Activated T-cell treated with anti-CD3 and anti-CD28 coated beads for 48 hours (primary cell): ENCODE data around the gene CCNL1.
"Not testable (repeated sequence)": the region's sequence is repeated elsewhere in the genome, so short reads cannot be mapped to it uniquely, and the experiment has no call there.

Experiments
- DNase-seq: peaks from one replicate; pipeline ENCODE4 v3.0.0-alpha.2; 2020; ENCODE audit warnings: low read depth

The CCNL1 gene

DNA sequence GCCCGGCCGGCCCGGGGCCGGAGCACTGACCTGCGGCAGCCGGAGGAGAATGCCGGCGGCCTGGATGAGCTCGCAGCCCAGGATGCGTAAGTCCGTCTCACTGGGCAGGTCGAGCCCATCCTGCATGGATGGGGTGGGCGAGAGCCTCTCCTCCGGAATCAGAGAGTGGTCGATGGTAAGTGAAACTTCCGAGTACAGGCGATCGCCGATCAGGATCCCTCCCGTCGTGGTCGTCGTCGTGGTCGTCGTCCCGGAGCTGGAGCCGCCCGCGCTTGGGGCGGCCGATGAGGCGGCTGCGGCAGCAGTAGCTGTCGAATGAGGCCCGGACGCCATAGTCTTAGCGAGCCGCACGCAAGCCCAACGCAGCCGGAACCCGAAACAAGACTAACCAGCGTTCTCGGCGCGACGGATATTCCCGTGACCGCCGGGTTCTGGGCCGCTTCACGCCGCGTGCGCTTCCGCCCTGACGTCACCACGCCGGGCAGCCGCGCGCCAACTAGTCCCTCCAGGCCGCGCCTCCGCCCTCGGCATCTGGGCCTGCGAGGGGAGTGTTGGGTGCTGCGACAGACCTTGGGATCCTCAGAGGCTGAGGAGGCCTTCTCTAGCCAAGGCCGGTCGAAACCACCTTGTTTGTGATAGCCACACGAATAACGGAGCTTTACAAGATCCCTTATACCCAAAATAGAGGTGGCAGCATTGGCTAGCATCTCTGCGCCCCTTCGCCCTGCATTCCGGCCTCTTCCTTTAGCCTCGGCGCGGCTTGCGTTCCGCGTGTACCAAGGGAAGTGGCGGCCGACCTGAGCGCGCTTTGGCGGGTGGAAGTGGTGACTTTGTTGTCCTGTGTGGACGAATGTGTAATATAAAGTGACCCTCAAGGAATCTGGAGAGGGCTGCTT, at the start of gene CCNL1:
CCNL1 (minus strand) TSS at position 386 of the 896 bp plus-strand sequence; CDS start at position 333, 53 bp downstream.
- peak; percentile 96 for DNase-seq

GRCh38 chr3:157204880-157205279, 44.9 kb upstream of the CCNL1 start:
- no peak for DNase-seq

GRCh38 chr3:157204431-157204830, 44.5 kb upstream of the CCNL1 start:
- DNase-seq: no peak

GRCh38 chr3:157201648-157202278, 41.8 kb upstream of the CCNL1 start:
- DNase-seq: no peak

DNA sequence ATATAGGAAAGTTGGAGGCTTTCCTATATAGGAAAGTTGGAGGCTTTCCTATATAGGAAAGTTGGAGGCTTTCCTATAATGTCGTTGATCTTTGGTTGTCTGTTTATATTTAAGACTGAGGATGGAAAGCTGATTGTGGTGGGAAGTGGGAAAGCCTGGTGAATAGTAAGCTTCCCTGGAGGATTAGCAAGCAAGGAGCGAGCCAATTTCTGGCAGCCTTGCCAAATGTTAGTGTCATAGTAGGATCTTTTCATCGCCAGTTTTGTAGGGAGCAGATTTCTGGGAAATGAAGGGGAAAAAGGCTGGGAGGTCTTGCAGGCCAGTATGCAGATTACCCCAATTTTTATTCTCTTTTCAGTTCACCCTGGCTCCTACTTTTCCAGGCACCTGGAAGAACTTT, 39.9 kb upstream of the CCNL1 start:
- no peak for DNase-seq

GRCh38 chr3:157195965-157196364, 36.0 kb upstream of the CCNL1 start:
- no peak for DNase-seq

DNA sequence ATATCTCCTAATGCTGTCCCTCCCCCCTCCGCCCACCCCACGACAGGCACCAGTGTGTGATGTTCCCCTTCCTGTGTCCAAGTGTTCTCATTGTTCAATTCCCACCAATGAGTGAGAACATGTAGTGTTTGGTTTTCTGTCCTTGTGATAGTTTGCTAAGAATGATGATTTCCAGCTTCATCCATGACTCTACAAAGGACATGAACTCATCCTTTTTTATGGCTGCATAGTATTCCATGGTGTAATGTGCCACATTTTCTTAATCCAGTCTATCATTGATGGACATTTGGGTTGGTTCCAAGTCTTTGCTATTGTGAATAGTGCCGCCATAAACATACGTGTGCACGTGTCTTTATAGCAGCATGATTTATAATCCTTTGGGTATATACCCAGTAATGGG, 31.2 kb upstream of the CCNL1 start:
- DNase-seq: not testable (repeated sequence)

GRCh38 chr3:157190380-157190872, 30.5 kb upstream of the CCNL1 start:
- no peak for DNase-seq

GRCh38 chr3:157188391-157188790, 28.4 kb upstream of the CCNL1 start:
- DNase-seq: no peak

GRCh38 chr3:157182879-157183278, 22.9 kb upstream of the CCNL1 start:
- DNase-seq: no peak

DNA sequence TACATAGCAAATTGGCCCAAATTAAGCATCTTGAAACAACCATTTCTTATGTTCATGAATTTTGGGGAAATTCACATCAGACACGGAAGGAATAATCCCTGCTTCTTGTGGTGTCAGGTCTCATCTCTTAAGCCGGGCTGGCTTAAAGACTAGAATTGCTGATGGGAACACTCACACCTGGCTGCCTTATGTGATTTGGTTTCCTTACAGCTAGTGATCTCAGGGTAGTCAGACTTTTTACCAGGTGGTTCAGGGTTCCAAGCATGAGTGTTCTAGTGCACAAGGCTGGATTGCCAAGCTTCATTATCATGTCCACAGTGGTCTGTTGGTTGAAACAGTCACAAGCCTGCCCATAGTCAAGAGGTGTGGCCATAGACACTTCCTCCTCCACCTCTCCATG, 20.3 kb upstream of the CCNL1 start:
- no peak for DNase-seq

GRCh38 chr3:157179365-157179803, 19.4 kb upstream of the CCNL1 start:
- DNase-seq: no peak

- not testable (repeated sequence) for DNase-seq
These were observed 18.8 kb upstream of the CCNL1 start for GRCh38 chr3:157178503-157179364.

DNA sequence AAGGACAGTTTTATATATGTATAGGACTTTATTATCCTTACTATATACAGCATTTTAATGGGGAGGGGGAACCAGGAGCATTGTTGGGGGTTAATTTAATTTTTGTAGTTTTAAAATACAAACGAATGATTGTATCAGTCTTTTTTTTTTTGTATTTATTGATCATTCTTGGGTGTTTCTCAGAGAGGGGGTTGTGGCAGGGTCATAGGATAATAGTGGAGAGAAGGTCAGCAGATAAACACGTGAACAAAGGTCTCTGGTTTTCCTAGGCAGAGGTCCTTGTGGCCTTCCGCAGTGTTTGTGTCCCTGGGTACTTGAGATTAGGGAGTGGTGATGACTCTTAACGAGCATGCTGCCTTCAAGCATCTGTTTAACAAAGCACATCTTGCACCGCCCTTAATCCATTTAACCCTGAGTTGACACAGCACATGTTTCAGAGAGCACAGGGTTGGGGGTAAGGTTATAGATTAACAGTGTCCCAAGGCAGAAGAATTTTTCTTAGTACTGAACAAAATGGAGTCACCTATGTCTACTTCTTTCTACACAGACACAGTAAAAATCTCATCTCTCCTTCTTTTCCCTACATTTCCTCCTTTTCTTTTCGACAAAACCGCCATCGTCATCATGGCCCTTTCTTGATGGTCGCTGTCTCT, 18.0 kb upstream of the CCNL1 start:
- DNase-seq: not testable (repeated sequence)

- DNase-seq: no peak
These were observed 17.0 kb upstream of the CCNL1 start for GRCh38 chr3:157176934-157177333.

GRCh38 chr3:157175691-157176507, 16.0 kb upstream of the CCNL1 start:
- DNase-seq: no peak

- peak; percentile 96 for DNase-seq
These were observed 14.9 kb upstream of the CCNL1 start for GRCh38 chr3:157174649-157175498.

GRCh38 chr3:157174290-157174648, 14.3 kb upstream of the CCNL1 start:
- no peak for DNase-seq

GRCh38 chr3:157173343-157173742, 13.4 kb upstream of the CCNL1 start:
- DNase-seq: not testable (repeated sequence)

GRCh38 chr3:157172746-157173145, 12.8 kb upstream of the CCNL1 start:
- DNase-seq: no peak
